IMR-90 (cell line): Measurements from ENCODE around the gene PIEZO1. TPM values are rescaled to one million over a fixed set of nuclear protein-coding genes. Genes with fewer than 3 reads are reported as not detected.

Source experiments
- ATAC-seq: fragments of 200-7000 bp; cut with Tn5 transposase; 2 replicates; pipeline ENCODE4 v1.9.1; 2020; ENCODE audit warnings: low read depth, mild to moderate bottlenecking, moderate library complexity
- BruUV-seq: library from RNA; stranded (reverse); fragments of 400-500 nt; replicated peaks from 2 replicates; lab custom pipeline; 2021; lab: Mats Ljungman, UMichigan
- CTCF ChIA-PET: fragments of 300-600 bp; formaldehyde crosslinking; extraction: SDS; loops from one replicate; lab custom pipeline; 2021; ENCODE audit warnings: antibody characterized with exemption; lab: Yijun Ruan, JAX
- POLR2A ChIA-PET: fragments of 300-600 bp; sonication (Branson Sonifier 250); formaldehyde crosslinking; loops from one replicate; lab custom pipeline; 2022; ENCODE audit warnings: antibody characterized with exemption; ENCODE audit not compliant: unreplicated experiment; lab: Charles Lee
- DNase-seq: peaks from one replicate; pipeline ENCODE4 v3.0.0; 2013
- H2AFZ ChIP-seq: replicated peaks from 2 replicates; pipeline ENCODE3; 2013; ENCODE audit warnings: low read length, mild to moderate bottlenecking; ENCODE audit not compliant: poor library complexity
- H2AK5ac ChIP-seq: 2 replicates; pipeline ENCODE4 v1.6.1; 2013; ENCODE audit warnings: low read depth, low read length, inconsistent platforms
- H2AK9ac ChIP-seq: replicated peaks from 2 replicates; pipeline ENCODE3; 2013; ENCODE audit warnings: mild to moderate bottlenecking, low read depth, low read length, moderate library complexity; ENCODE audit not compliant: poor library complexity
- H2BK120ac ChIP-seq: 2 replicates; pipeline ENCODE4 v1.6.1; 2013; ENCODE audit warnings: low read depth, low read length, inconsistent platforms
- H2BK15ac ChIP-seq: 3 replicates; pipeline ENCODE4 v1.6.1; 2013; ENCODE audit warnings: low read depth, low read length, inconsistent platforms
- H2BK20ac ChIP-seq: 2 replicates; pipeline ENCODE4 v1.6.1; 2013; ENCODE audit warnings: low read depth, mild to moderate bottlenecking, inconsistent platforms, low read length, moderate library complexity
- H2BK5ac ChIP-seq: 2 replicates; pipeline ENCODE4 v1.6.1; 2013; ENCODE audit warnings: mild to moderate bottlenecking, low read depth, low read length, inconsistent platforms; ENCODE audit not compliant: poor library complexity, severe bottlenecking
- H3K14ac ChIP-seq: replicated peaks from 2 replicates; pipeline ENCODE4 v1.6.1; 2013; ENCODE audit warnings: low read depth, low read length, inconsistent platforms
- H3K18ac ChIP-seq: 2 replicates; pipeline ENCODE4 v1.6.1; 2013; ENCODE audit warnings: low read depth, low read length, control low read depth
- H3K23ac ChIP-seq: 2 replicates; pipeline ENCODE4 v1.6.1; 2013; ENCODE audit warnings: low read depth, low read length, inconsistent platforms
- H3K27ac ChIP-seq: 2 replicates; pipeline ENCODE4 v1.5.1; 2013; ENCODE audit warnings: mild to moderate bottlenecking, control low read depth, low read length; ENCODE audit not compliant: insufficient read depth
- H3K27me3 ChIP-seq: 2 replicates; pipeline ENCODE4 v1.6.1; 2013; ENCODE audit warnings: low read length; ENCODE audit not compliant: control insufficient read depth, insufficient read depth
- H3K36me3 ChIP-seq: 2 replicates; pipeline ENCODE4 v1.6.1; 2013; ENCODE audit warnings: low read length, mixed read lengths; ENCODE audit not compliant: control insufficient read depth, insufficient read depth
- H3K4ac ChIP-seq: 2 replicates; pipeline ENCODE4 v1.6.1; 2013; ENCODE audit warnings: low read depth, low read length, inconsistent platforms
- H3K4me1 ChIP-seq: 2 replicates; pipeline ENCODE4 v1.6.1; 2013; ENCODE audit warnings: low read length, mixed read lengths; ENCODE audit not compliant: control insufficient read depth, insufficient read depth
- H3K4me2 ChIP-seq: 2 replicates; pipeline ENCODE4 v1.6.1; 2013; ENCODE audit warnings: low read depth, mild to moderate bottlenecking, control low read depth, low read length, moderate library complexity
- H3K4me3 ChIP-seq: 2 replicates; pipeline ENCODE4 v1.5.1; 2013; ENCODE audit warnings: low read depth, mild to moderate bottlenecking, control low read depth, low read length, moderate library complexity; ENCODE audit not compliant: insufficient read depth
- H3K56ac ChIP-seq: 2 replicates; pipeline ENCODE4 v1.6.1; 2013; ENCODE audit warnings: low read length, inconsistent platforms; ENCODE audit not compliant: insufficient read depth; ENCODE audit errors: extremely low read depth
- H3K79me1 ChIP-seq, 2 experiments: 2 replicates each; pipeline ENCODE4 v1.6.1; 2013; ENCODE audit warnings: low read length in 2 of 2, inconsistent platforms in 1 of 2, low read depth in 1 of 2
- H3K9ac ChIP-seq: 2 replicates; pipeline ENCODE4 v1.6.1; 2013; ENCODE audit warnings: low read depth, low read length, control low read depth
- H3K9me1 ChIP-seq: 2 replicates; pipeline ENCODE4 v1.6.1; 2013; ENCODE audit warnings: low read length, inconsistent platforms; ENCODE audit not compliant: insufficient read depth
- H3K9me3 ChIP-seq: 2 replicates; pipeline ENCODE4 v1.6.1; 2013; ENCODE audit warnings: low read length; ENCODE audit not compliant: control insufficient read depth, insufficient read depth
- H4K20me1 ChIP-seq: 2 replicates; pipeline ENCODE4 v1.6.1; 2013; ENCODE audit warnings: low read length, inconsistent platforms; ENCODE audit not compliant: insufficient read depth
- H4K5ac ChIP-seq: 2 replicates; pipeline ENCODE4 v1.6.1; 2013; ENCODE audit warnings: mild to moderate bottlenecking, low read depth, low read length, control low read depth
- H4K8ac ChIP-seq, 2 experiments: 2 replicates each; pipeline ENCODE4 v1.6.1; 2013; ENCODE audit warnings: low read depth in 2 of 2, low read length in 2 of 2, control low read depth in 1 of 2, inconsistent platforms in 1 of 2
- H4K91ac ChIP-seq: 2 replicates; pipeline ENCODE4 v1.6.1; 2013; ENCODE audit warnings: low read depth, low read length, inconsistent platforms; ENCODE audit not compliant: insufficient read depth
- BHLHE40 ChIP-seq: fragments of 150-350 bp; IDR thresholded peaks from 2 replicates; pipeline ENCODE4 v1.6.1; 2016; ENCODE audit warnings: mild to moderate bottlenecking, low read depth, low read length
- CEBPB ChIP-seq: IDR thresholded peaks from 2 replicates; pipeline ENCODE4 v1.6.1; 2012; ENCODE audit warnings: low read depth, low read length, improper control_type of control experiment
- CHD1 ChIP-seq: IDR thresholded peaks from 2 replicates; pipeline ENCODE4 v1.6.1; 2012; ENCODE audit warnings: low read depth, low read length, improper control_type of control experiment
- CTCF ChIP-seq: conservative IDR thresholded peaks from 2 replicates; pipeline ENCODE4 v1.5.1; 2012; ENCODE audit warnings: mild to moderate bottlenecking, low read depth, low read length, improper control_type of control experiment
- ELK1 ChIP-seq: fragments of 150-350 bp; IDR thresholded peaks from 2 replicates; pipeline ENCODE4 v1.6.1; 2016; ENCODE audit warnings: low read depth, mild to moderate bottlenecking, low read length, moderate library complexity, borderline replicate concordance
- FOS ChIP-seq: fragments of 150-350 bp; IDR thresholded peaks from 2 replicates; pipeline ENCODE4 v1.6.1; 2016; ENCODE audit warnings: low read depth, low read length
- MAZ ChIP-seq: IDR thresholded peaks from 2 replicates; pipeline ENCODE4 v1.6.1; 2012; ENCODE audit warnings: low read depth, mild to moderate bottlenecking, low read length, improper control_type of control experiment, moderate library complexity, borderline replicate concordance
- MXI1 ChIP-seq: IDR thresholded peaks from 2 replicates; pipeline ENCODE4 v1.6.1; 2012; ENCODE audit warnings: low read depth, mild to moderate bottlenecking, low read length, moderate library complexity, borderline replicate concordance
- NFE2L2 ChIP-seq: fragments of 150-350 bp; IDR thresholded peaks from 2 replicates; pipeline ENCODE4 v1.6.1; 2016; ENCODE audit warnings: low read depth, mild to moderate bottlenecking, low read length
- RAD21 ChIP-seq: IDR thresholded peaks from 2 replicates; pipeline ENCODE4 v1.6.1; 2012; ENCODE audit warnings: low read length, improper control_type of control experiment
- RCOR1 ChIP-seq: IDR thresholded peaks from 2 replicates; pipeline ENCODE4 v1.6.1; 2012; ENCODE audit warnings: mild to moderate bottlenecking, low read length, improper control_type of control experiment; ENCODE audit not compliant: insufficient replicate concordance
- RFX5 ChIP-seq: IDR thresholded peaks from 2 replicates; pipeline ENCODE4 v1.8.0; 2012; ENCODE audit warnings: low read depth, mild to moderate bottlenecking, low read length, moderate library complexity
- SMC3 ChIP-seq: fragments of 150-350 bp; IDR thresholded peaks from 2 replicates; pipeline ENCODE4 v1.6.1; 2016; ENCODE audit warnings: low read depth, mild to moderate bottlenecking, antibody characterized with exemption, low read length, moderate library complexity
- WGBS, 2 experiments: methylation state at CpG; one replicate each; pipeline versions ENCODE4 v1.1.5 to v1.1.7; 2013; ENCODE audit warnings: missing lambda C conversion rate in 2 of 2; ENCODE audit not compliant: insufficient read length in 1 of 2; ENCODE audit errors: extremely low coverage in 2 of 2; 5-methylcytosine and 5-hydroxymethylcytosine counted together
- dilution Hi-C: fragments of 300-500 bp; cut with HindIII; formaldehyde crosslinking; loops from one replicate; pipeline ENCODE4 v1.14.3; 2018; ENCODE audit warnings: low sequenced_read_pairs; ENCODE audit not compliant: unreplicated experiment
- in situ Hi-C: fragments of 300-500 bp; cut with MboI; formaldehyde crosslinking; loops from 3 replicates; pipeline ENCODE4 v1.14.3; 2019; ENCODE audit warnings: low sequenced_read_pairs, inconsistent platforms, mixed read lengths
- intact Hi-C: fragments of 100-400 bp; cut with micrococcal nuclease; formaldehyde crosslinking; loops from 2 replicates; pipeline ENCODE4 v1.10.0; 2022
- polyA plus RNA-seq, 3 experiments: library from polyadenylated mRNA; depleted of rRNA; stranded (reverse); fragments of >200 nt; gene quantifications; 2 replicates each; pipeline ENCODE4 v1.2.3, GENCODE V29; 2012; ENCODE audit warnings: low replicate concordance in 1 of 3
- total RNA-seq: library from RNA; depleted of rRNA; stranded (reverse); fragments of >200 nt; gene quantifications from 2 replicates; pipeline ENCODE4 v1.2.3, GENCODE V29; 2012
- TF ChIP-seq, protein P1 (sequence below): fragments of 150-350 bp; IDR thresholded peaks from 2 replicates; pipeline ENCODE4 v1.6.1; 2017; ENCODE audit warnings: mild to moderate bottlenecking, antibody characterized with exemption, low read length, low read depth

The PIEZO1 gene
- total and polyA plus RNA-seq, 2 of the 4 experiments (the other 2 are of a cell fraction): 36.2 to 372 TPM

- Histone ChIP-seq H3K27ac (no peak overlapping the region), H2BK20ac (no peak overlapping the region), H2AFZ (no peak overlapping the region), H4K8ac (no peak overlapping the region), H4K20me1 (peaks cover 21% of the 10 kb centered on the region), H3K14ac (no peak overlapping the region), H2BK5ac (no peak overlapping the region), H3K23ac (no peak overlapping the region), H3K4me3 (no peak overlapping the region), H3K9me1 (no peaks in the 10 kb centered on the region; the same call in 1 of the 2 replicates), H3K36me3 (peaks cover 79% of the 10 kb centered on the region), H2AK5ac (no peak overlapping the region), H2BK120ac (no peak overlapping the region), H3K4me2 (no peak overlapping the region), H3K9ac (no peak overlapping the region), H2BK15ac (no peak overlapping the region), H3K27me3 (no peaks in the 10 kb centered on the region), H3K4me1 (no peaks in the 10 kb centered on the region), H3K4ac (no peak overlapping the region), H3K56ac (no peak overlapping the region), H3K79me1 (peaks cover 0 to 22% of the 10 kb centered on the region in 2 experiments; a peak in 2 of 4 replicates), H3K9me3 (no peaks in the 10 kb centered on the region), H3K18ac (no peak overlapping the region), H2AK9ac (no peak overlapping the region), H4K5ac (no peak overlapping the region), H4K91ac (no peak overlapping the region)
- TF ChIP-seq BHLHE40 (no peak), CEBPB (no peak), SMC3 (no peak), CHD1 (no peak), RCOR1 (no peak), FOS (no peak), RFX5 (no peak), RAD21 (no peak), ELK1 (no peak), NFE2L2 (no peak), MXI1 (no peak), CTCF (no peak), MAZ (no peak)
- TF ChIP-seq, protein P1, sequence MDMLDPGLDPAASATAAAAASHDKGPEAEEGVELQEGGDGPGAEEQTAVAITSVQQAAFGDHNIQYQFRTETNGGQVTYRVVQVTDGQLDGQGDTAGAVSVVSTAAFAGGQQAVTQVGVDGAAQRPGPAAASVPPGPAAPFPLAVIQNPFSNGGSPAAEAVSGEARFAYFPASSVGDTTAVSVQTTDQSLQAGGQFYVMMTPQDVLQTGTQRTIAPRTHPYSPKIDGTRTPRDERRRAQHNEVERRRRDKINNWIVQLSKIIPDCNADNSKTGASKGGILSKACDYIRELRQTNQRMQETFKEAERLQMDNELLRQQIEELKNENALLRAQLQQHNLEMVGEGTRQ: no peak
- no TSS peak for BruUV-seq
- intact Hi-C loops (no loop called here), dilution Hi-C loops (no loop called here), in situ Hi-C loops (no loop called here)
- CTCF ChIA-PET: no interaction called here
- ATAC-seq (no peak), DNase-seq (no peak)
- POLR2A ChIA-PET: no interaction called here
- WGBS, 2 experiments: 79% methylated on average over 13 of the region's 20 CpGs; no CpG with 5 or more reads in 1 of the 2 experiments
Measured at GRCh38 chr16:88727871-88728270, 57.1 kb downstream of the PIEZO1 start.
